OCI-LY3 (cell line): Measurements from ENCODE around the gene CHST8.

Experiments used
- H2AFZ ChIP-seq: fragments of 200-600, 300-600 bp; shearing (Covaris generic); 2 replicates; pipeline ENCODE4 v1.6.0; 2014; ENCODE audit warnings: antibody characterized with exemption, low read depth, low read length
- H3K27ac ChIP-seq: fragments of 200-600, 300-600 bp; sonication (generic); 2 replicates; pipeline ENCODE4 v1.5.1; 2014; ENCODE audit warnings: mild to moderate bottlenecking, low read length, moderate library complexity, mixed read lengths
- H3K27me3 ChIP-seq: fragments of 200-600, 300-600 bp; sonication (generic); 2 replicates; pipeline ENCODE4 v1.6.1; 2014; ENCODE audit warnings: low read depth, low read length, mixed read lengths
- H3K36me3 ChIP-seq: fragments of 200-600, 300-600 bp; sonication (generic); replicated peaks from 2 replicates; pipeline ENCODE3; 2014; ENCODE audit warnings: low read depth, low read length, mixed read lengths
- H3K4me1 ChIP-seq: fragments of 300-600, 200-600 bp; sonication (generic); 2 replicates; pipeline ENCODE4 v1.6.1; 2014; ENCODE audit warnings: low read length, mixed read lengths
- H3K4me2 ChIP-seq: fragments of 200-600, 300-600 bp; sonication (generic); 2 replicates; pipeline ENCODE4 v1.6.1; 2014; ENCODE audit warnings: low read length, mixed read lengths
- H3K4me3 ChIP-seq: fragments of 300-600, 200-600 bp; sonication (generic); 2 replicates; pipeline ENCODE4 v1.5.1; 2014; ENCODE audit warnings: antibody characterized with exemption, mild to moderate bottlenecking, low read length, moderate library complexity
- H3K79me2 ChIP-seq: fragments of 300-600, 200-600 bp; shearing (Covaris generic); 2 replicates; pipeline ENCODE4 v1.6.1; 2014; ENCODE audit warnings: mild to moderate bottlenecking, low read length, mixed read lengths
- H3K9ac ChIP-seq: fragments of 300-600, 200-600 bp; shearing (Covaris generic); 2 replicates; pipeline ENCODE4 v1.6.0; 2014; ENCODE audit warnings: mild to moderate bottlenecking, low read length, moderate library complexity
- H3K9me3 ChIP-seq: fragments of 200-600, 300-600 bp; shearing (Covaris generic); 2 replicates; pipeline ENCODE4 v1.6.1; 2014; ENCODE audit warnings: low read length, mixed read lengths; ENCODE audit not compliant: insufficient read depth
- H4K20me1 ChIP-seq: fragments of 200-600, 300-600 bp; sonication (generic); 2 replicates; pipeline ENCODE4 v1.6.1; 2016; ENCODE audit warnings: low read length, mixed read lengths; ENCODE audit not compliant: insufficient read depth
- EZH2phosphoT487 ChIP-seq: fragments of 200-600 bp; shearing (Covaris generic); IDR thresholded peaks from 2 replicates; pipeline ENCODE4 v1.6.1; 2018; ENCODE audit warnings: antibody characterized with exemption, mixed run types, low read depth
- TF ChIP-seq, protein P1 (sequence below): fragments of 200-600, 300-600 bp; sonication (generic); IDR thresholded peaks from 2 replicates; pipeline ENCODE4 v1.5.1; 2014; ENCODE audit warnings: antibody characterized with exemption, low read length, low read depth

CHST8 gene

GRCh38 chr19:33778089-33778791 is 156.5 kb downstream of the CHST8 start:
- Histone ChIP-seq H2AFZ (peak overlapping the region; percentile 78), H3K27ac (no peak overlapping the region), H3K4me3 (peak overlapping the region; percentile 74), H3K9me3 (no peaks in the 10 kb centered on the region), H3K27me3 (peaks cover 16% of the 10 kb centered on the region), H3K4me1 (peaks cover 6% of the 10 kb centered on the region), H3K79me2 (no peaks in the 10 kb centered on the region), H3K4me2 (peak overlapping the region; percentile 90), H3K36me3 (no peaks in the 10 kb centered on the region), H3K9ac (peak overlapping the region; percentile 25; the same call in 1 of the 2 replicates), H4K20me1 (no peaks in the 10 kb centered on the region)
- TF ChIP-seq, protein P1, sequence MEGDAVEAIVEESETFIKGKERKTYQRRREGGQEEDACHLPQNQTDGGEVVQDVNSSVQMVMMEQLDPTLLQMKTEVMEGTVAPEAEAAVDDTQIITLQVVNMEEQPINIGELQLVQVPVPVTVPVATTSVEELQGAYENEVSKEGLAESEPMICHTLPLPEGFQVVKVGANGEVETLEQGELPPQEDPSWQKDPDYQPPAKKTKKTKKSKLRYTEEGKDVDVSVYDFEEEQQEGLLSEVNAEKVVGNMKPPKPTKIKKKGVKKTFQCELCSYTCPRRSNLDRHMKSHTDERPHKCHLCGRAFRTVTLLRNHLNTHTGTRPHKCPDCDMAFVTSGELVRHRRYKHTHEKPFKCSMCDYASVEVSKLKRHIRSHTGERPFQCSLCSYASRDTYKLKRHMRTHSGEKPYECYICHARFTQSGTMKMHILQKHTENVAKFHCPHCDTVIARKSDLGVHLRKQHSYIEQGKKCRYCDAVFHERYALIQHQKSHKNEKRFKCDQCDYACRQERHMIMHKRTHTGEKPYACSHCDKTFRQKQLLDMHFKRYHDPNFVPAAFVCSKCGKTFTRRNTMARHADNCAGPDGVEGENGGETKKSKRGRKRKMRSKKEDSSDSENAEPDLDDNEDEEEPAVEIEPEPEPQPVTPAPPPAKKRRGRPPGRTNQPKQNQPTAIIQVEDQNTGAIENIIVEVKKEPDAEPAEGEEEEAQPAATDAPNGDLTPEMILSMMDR = peak; percentile 100
- no peak for TF ChIP-seq EZH2phosphoT487

DNA sequence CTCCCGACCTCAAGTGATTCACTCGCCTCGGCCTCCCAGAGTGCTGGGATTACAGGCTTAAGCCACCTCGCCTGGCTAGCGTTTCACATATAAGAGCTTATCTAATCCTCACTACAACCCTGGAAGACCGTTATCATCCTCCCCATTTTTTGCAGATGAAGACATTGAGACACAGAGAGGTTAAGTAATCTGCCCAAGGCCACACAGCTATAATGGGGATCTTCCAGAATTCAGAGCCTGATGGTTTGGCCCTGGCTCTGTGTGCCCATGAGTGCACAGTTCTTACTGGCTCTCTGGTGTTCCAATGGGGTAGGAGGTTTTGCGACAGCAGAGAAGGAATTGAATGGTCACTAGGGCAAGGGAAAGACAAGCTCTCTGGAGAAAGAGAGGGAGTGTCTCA is 158.1 kb downstream of the CHST8 start:
- Histone ChIP-seq H3K27ac (no peak overlapping the region), H3K4me1 (peaks cover 6% of the 10 kb centered on the region), H3K4me3 (no peak overlapping the region), H3K9me3 (no peaks in the 10 kb centered on the region), H3K36me3 (no peaks in the 10 kb centered on the region), H4K20me1 (no peaks in the 10 kb centered on the region), H2AFZ (no peak overlapping the region), H3K79me2 (no peaks in the 10 kb centered on the region), H3K4me2 (no peak overlapping the region), H3K27me3 (peaks cover 20% of the 10 kb centered on the region), H3K9ac (no peak overlapping the region)
- no peak for TF ChIP-seq EZH2phosphoT487
- TF ChIP-seq, protein P1 = no peak

GRCh38 chr19:33780251-33780650 is 158.5 kb downstream of the CHST8 start:
- Histone ChIP-seq H3K4me1 (peaks cover 6% of the 10 kb centered on the region), H4K20me1 (no peaks in the 10 kb centered on the region), H3K27ac (no peak overlapping the region), H3K79me2 (no peaks in the 10 kb centered on the region), H2AFZ (no peak overlapping the region), H3K4me2 (no peak overlapping the region), H3K4me3 (no peak overlapping the region), H3K27me3 (peaks cover 24% of the 10 kb centered on the region), H3K9me3 (no peaks in the 10 kb centered on the region), H3K36me3 (no peaks in the 10 kb centered on the region), H3K9ac (no peak overlapping the region)
- no peak for TF ChIP-seq EZH2phosphoT487
- TF ChIP-seq, protein P1 = no peak

DNA sequence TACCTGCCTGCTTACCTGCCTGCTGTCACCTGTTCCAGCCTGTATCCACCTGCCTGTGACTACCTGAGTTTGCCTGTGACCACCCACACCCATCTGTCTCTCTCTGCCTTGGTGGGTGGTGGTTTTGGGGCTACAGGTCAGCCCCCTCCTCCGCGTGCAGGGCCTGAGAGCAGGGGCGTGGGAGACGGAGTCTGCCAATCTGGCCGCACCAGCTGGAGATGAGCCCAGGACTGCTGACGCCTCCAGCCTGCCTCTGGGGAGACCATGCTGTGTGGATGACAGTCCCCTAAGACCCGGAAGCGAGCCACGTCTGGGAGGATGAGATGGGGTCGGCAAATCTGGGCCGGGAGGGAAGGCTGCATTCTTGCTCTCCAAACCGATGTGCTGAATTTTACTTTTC is 159.0 kb downstream of the CHST8 start:
- no peak for TF ChIP-seq EZH2phosphoT487
- TF ChIP-seq, protein P1 = no peak
- Histone ChIP-seq H3K4me1 (peaks cover 6% of the 10 kb centered on the region), H3K36me3 (no peaks in the 10 kb centered on the region), H3K9ac (no peak overlapping the region), H3K27me3 (peaks cover 29% of the 10 kb centered on the region), H2AFZ (no peak overlapping the region), H3K9me3 (no peaks in the 10 kb centered on the region), H3K4me3 (no peak overlapping the region), H4K20me1 (no peaks in the 10 kb centered on the region), H3K27ac (no peak overlapping the region), H3K4me2 (no peak overlapping the region), H3K79me2 (no peaks in the 10 kb centered on the region)
